Muscle of arm (tissue), 12 donors: ENCODE data around the gene EXOC4. TPM values are rescaled to one million over a fixed set of nuclear protein-coding genes. Genes with fewer than 3 reads are reported as not detected.
A peak's percentile ranks its signal among the peaks of the same experiment; 100 is the strongest.

Experiments used
- DNase-seq: peaks from one replicate; pipeline ENCODE4 v3.0.0-alpha.2; 2013
- polyA plus RNA-seq, 12 donors: library from polyadenylated mRNA; unstranded; fragments of 120-200 nt; gene quantifications; one replicate each; pipeline ENCODE4 v1.2.1, GENCODE V29; 2013; ENCODE audit not compliant: insufficient read length in 12 of 12

The EXOC4 gene
- polyA plus RNA-seq, 12 donors: 25.2 to 79.1 (median 55.5) TPM; not detected in 1

DNA sequence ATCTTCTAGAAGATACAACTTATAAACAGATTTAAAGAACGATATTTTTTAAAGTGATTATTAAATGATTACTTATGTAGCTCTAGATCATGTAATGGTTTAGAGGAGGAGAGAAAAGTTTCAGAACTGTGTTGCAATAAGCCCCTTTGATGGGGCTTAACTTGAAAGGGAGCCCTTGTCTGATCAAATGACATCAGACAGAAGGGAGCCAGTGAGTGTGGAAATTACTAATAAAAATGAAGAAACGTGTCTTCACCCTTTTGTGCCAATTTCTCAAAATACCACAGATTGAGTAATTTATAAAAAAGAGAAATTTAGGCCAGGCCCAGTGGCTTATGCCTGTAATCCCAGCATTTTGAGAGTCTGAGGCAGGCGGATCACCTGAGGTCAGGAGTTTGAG is 318.2 kb downstream of the EXOC4 start:
- DNase-seq: no peak

DNA sequence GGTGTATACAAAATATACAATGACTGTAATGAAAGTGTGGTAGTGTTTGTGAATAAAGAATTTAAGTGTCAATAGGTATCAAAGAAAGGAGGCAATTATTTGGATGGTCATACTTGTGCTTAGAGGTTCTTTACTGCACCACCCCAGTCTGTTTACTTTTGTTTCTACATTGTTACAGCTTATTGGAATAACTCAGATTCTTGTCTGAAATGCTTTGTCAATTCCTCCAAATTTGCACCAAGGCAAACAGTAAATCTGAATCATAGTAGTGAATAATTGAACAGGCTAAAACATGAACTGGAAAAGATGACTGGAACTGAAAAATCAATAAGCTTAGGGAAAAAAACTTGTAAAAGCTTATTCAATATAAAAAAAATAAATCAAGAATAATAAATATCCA is 319.2 kb downstream of the EXOC4 start:
- no peak for DNase-seq

DNA sequence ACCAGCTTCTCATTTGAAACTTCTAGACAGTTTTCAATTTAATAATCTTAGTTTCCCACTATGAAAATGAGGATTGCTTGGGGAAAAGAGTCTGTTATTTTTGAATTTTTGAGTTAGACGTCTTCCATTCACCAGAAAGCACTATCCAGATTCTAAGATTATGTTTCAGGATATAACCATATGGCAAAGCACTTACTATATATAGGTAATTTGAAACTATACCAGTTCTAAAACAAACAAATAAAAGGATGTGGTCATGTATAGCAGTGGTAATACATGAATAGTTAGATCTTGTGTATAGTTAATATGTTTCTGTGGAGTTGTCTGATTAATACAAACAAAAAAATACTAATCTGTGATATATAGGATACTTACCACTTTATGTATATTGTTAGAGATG is 320.0 kb downstream of the EXOC4 start:
- no peak for DNase-seq

DNA sequence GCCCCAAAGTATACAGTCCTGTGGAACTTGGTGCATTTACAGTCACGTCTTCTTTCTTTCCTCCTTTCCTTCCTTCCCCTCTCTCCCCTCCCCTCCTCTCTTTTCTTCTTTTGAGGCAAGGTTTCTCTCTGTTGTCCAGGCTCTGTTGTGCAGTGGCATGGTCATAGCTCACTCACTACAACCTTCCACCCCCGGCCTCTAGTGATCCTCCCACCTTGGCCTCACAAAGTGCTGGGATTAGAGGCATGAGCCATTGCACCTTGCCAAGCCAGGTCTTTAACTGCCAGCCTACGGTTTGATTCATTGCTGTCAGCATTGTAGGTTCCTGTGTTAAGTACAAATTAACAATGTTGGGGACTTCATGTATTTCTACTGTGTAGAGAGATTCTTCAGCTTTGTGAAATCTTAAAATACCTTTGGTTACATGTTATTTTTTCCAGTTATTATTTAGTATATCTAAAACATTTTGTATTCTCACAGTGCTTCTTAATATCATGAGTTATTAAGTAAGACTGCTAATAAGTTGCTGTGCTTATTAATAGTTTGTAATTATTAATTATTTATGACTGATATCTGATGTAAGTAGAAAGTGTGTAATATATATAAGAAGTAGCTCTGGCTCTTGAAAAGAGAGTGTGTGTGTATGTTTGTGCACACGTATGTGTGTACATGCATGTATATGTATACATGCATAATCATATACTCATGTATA is 320.8 kb downstream of the EXOC4 start:
- no peak for DNase-seq

DNA sequence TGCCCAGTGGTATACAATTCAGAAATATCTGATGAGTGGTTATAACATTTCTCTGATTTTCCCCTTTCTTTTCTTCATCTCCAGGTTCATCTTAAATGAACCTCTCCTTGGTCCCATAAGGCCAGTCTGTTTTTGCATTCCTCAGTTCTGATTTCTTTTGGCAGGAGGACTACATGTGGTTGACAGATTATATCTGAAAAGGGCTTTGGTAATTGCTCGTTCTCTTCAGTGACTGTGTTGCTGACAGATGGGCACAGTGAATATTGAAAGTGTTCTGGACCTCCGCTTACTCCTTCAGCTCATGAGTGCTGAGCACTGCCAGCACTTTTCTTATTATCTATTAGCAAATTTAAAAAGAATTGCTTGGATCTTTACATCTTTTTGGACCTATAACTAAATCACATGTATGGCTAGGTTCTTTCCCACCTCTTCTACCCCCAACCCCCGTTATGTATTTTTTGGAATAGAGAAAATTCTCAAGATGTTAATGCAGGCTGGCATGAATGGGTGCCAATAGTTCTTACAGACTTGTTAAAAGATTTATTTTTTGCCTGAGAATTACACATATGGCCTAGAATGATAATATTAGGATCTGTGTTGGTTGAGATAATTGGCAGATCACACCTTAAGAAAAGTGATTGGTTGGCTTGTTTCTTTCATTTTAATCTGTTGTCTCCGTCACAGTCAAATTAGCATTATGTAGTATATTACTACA is 323.0 kb downstream of the EXOC4 start:
- no peak for DNase-seq

DNA sequence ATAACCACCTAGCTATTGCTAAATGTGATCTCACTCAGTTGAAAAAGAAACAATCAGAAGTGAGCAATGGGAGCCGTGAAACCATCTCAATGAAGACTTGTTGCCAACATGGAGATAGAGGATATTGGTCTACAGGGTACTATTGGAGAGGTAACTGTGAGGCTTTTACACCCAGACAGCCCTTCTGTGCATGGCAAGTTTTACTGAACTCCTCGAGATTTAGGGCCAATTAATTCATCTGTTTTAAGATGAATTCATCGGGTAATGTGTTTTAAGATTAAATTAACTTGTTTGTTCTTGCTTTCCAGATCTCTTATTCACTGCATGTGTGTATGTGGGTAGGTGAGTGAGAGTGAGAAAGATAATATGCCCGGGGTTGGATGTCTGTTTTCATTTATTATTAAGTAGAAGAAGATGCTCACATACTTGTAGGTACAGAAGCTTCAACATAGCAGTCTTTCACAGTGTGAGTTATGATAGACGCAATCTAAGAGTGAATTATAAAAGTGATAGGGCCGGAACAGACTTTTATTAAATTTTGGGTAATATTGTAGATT is 323.8 kb downstream of the EXOC4 start:
- DNase-seq: no peak

DNA sequence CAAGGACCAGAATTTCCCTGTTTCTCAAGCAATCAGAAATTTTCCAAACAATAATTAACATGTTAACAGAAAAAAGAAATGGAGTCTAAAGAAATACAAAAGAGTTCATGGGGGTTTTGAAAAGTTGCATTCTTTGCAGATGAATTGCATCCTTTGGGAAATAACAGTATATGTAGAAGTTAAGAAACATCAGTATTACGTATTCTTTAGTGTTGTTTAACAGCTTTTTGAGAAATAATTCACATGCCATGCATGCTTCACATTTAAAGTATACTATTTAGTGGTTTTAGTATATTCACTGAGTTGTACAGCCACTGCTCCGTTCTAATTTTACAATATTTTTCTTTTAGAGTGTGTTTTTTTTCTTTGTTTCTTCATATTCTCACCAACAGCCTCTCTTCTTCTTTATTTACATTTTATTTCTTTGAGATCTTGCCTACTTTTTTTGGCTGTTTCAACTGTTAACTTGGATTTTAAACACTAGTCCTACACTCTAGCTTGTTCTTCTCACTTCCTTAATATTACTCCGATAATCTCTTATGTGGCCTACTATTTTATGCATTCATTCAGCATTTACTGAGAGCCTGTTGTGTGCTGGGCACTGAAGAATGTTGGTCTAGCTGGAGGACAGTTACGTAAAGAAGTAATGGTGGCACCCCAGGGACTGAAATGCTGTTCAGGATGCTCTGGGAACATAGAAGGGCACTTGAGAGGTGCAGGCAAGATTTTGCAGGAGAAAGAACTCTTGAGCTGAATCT is 330.1 kb downstream of the EXOC4 start:
- no peak for DNase-seq

DNA sequence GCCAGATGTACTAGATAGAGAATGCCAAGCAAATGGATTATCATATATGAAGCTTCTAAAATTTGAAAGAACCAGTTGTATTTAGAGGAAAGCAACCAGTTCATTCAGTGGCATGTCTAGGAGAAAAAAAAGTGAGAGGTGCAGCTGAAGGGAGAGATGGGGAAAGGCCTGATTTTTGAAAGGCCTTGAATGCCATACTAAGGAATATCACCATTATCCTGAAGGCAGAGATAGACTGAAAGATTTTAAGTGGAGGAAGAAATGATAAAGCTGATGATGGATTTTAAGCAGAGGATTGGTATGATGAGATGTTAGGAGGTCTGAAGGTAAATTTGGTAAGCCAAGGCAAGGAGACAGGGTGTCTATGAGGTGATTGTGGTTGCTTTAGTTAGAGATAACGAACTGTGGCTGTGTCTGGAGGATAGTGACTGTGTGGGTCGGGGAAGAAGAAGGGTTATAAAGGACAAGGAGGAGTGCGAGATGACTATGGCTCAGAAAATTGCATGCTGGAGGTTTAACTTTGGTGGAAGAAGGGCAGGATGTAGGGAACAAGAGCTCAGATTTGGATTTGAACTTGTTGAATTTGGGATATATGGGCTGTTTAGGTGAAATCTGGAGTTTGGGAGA is 330.8 kb downstream of the EXOC4 start:
- DNase-seq: no peak

DNA sequence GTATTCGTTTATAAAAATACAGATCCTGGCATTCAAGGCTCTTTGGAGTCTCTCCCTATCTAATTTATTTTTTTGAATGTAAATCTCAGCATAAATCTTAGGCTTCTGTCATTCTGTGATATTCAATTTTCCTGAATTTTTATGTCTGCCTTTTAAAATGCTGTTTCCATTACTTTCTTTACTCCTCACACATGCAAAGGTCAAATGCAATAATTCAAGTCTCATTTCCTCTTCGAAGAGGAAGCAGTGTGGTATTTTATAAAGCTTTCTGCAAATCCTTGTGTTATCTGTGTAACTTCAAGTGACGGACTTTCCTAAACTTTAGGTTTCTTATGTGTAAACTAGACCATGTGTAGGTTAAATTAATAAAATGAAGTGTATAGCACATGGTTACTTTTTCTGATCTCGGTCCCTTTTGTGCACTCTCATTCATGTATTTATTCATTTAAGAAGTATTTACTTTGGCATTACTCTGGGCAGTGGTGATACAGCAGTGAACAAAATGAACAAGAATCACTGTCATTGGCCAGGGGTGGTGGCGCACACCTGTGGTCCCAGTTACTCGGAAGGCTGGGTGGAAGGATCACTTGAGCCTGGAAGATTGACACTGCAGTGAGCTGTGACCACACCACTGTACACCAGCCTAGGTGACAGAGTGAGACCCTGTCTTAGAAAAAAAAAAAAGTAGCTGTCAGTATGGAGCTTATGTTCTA is 332.2 kb downstream of the EXOC4 start:
- no peak for DNase-seq

DNA sequence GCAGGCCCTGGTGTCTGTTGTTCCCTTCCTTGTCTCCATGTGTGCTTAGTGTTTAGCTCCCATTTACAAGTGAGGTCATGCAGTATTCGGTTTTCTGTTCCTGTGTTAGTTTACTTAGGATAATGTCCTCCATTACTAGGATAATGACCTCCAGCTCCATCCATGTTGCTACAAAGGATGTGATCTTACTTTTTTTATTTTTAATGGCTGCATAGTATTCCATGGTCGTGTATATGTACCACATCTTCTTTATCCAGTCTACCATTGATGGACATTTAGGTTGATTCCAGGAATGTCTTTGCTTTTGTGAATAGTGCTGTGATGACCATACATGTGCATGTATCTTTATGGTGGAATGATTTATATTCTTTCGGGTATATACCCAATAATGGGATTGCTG is 333.4 kb downstream of the EXOC4 start:
- DNase-seq: no peak

DNA sequence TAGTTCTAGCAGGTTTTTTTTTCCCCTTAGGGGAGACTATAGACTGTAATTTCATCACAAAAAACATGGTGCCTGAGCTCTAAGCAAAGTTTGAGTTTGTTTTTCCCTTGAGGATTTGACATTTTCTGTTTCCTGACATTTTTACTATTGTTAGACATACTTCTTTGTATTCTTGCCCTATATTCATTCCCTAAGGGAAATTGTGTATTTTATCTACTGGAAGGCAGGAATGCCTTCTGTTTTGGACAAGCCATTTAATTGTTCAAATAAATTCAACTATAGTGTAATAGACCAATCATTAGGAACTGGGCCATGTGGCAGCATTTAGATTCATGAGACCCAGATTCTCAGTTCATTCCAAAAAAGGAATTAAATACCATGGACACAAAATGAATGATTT is 335.0 kb downstream of the EXOC4 start:
- no peak for DNase-seq

DNA sequence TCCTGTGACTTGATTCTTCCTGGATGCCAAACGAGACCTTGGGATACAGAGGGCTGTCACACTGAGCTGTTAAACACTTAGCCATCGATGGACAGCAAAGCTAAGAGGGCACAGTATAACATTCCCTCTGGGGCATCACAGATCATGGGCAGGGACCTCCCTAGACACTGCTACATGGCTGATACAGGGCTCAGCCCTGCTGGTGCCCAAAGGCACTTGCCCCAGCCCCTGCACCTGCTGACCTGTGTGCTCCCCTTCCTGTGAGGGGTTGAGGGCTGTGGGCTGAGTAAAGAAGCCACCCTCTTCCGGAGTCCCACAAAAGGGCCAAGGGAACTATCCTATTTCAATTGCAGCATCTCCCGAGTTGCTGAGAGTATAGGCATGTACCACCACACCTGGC is 337.9 kb downstream of the EXOC4 start:
- DNase-seq: no peak

DNA sequence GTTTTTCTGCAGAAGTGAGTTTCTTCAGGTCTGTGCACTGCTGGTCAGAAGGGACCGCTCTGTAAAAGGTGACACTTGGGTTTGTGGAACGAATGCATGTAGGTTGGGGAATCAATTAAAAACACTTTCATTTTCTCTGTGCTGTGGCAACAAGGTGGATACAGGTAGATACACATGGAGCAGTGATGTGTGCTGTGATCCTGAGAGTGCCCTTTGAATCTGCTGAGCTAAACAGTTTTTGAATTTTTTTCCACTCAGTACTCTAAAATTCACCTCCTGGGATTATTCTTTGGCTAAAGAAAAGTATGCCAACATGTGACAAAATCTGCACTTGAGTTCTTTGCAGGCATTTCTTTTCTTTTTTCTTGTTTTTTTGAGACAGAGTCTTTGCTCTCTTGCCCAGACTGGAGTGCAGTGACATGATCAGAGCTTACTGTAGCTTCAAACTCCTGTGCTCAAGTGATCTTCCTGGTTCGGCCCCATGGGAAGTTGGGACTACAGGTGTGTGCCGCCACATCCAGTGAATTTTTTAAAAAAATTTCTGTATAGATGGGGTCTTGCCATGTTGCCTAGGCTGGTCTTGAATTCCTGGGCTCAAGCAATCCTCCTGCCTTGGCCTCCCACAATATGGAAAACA is 338.9 kb downstream of the EXOC4 start:
- no peak for DNase-seq

DNA sequence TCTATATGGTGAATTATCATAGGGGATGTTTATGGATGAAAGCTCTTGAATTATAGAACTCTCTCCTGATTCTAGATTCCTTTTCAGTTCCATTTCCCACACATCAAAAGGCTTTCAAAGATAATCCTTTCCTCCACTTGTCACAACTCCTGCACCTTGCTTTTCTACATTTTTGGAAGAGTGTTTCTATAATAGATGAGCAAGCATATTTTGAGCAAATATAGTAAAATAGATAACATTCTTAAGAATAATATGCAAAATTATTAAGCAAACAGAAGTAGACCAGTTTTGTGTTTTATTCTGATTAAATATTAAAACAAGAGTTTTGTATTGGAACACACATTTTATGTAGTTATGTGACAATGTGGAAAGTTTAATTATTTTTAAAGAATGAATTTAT is 340.7 kb downstream of the EXOC4 start:
- no peak for DNase-seq

DNA sequence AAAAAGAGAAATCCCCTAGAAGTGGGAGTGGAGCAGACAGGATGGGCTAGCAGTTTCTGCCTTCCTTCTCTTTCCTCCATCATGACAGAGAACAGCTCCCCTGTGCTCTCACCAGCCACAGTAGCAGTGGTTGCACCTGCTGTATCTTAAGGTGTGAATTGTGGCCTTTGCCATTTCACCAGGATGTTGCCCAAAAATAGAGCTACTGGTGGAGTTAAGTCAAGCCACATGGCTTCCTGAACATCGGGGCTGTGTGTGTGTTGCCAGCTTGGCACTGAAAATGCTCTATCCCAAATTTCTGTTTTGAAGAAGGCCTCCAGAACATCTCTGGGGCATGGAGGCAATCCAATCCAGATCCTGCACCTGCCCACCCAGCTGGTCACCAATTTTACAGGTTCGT is 348.7 kb downstream of the EXOC4 start:
- DNase-seq: no peak

DNA sequence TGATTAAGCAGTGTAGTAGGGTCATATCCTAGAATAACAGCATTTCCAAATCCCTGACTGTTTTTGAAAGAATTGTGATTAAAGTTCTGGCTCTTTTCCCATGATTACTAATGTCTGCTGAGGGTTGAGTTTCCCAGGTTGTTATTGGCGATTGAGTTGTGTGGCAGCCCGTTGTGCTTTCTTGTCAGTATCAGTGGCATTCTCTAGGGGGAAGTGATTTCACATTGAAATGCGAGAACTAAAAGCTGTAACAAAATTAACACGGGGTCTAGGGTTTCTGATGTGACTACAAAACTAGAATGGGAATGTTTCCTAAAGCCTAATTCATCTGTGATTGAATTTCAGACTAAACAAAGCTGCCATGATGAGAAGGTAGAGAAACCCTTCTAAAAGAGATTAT is 349.4 kb downstream of the EXOC4 start:
- DNase-seq: no peak

DNA sequence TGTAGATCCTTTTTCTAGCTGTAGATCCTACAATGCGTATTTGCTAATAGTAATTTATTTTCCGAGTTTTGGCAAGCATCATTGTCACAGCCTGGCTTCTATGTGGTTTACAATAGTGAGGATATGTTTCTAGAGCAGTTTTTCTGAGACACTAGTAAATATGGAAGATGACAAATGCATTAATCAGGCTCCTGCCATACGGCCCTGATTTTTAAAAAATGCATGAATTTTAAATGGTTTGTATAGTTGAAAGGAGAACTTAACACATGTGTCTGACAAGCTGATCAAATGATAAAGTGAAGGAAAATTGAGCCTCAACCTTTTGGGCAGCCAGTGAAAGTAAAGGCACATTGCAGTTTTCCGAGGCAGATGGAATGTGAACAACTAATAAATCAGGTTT is 354.1 kb downstream of the EXOC4 start:
- DNase-seq: no peak

DNA sequence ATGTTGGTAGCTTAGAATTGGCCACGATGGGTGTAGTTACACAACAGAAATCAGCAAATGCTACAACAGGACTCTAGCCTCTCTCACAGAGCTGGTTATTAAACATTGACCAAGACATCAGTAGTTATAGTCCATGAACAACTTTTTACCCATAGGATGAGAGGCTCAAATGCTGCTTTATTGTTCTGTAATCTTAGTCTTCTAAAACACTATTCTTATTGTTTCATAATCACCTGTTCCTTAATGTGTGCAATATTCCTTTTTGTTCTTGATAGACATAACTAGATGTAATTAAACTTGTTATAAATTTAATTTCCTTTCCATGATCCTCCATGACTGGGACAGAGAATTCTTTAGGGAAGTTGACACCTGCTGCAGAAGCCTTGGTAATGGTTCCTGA is 356.9 kb downstream of the EXOC4 start:
- no peak for DNase-seq

DNA sequence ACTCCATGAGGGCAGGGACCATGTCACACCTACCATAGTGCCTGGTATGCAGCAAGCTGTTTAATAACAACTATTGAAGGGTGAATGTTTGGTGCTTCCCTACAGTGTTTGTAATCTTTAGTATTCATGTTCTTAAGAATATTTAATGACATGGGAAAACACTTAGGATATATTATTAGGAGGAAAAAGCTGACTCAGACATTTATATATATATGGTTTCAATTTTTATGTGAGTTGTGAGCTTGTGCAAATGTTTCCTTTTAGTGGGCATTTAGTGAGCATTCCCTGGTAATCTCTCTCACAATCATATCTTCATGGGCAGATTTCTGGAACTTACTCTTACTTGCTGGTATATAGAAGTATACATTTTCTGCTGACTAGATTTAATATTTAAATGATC is 359.1 kb downstream of the EXOC4 start:
- no peak for DNase-seq

DNA sequence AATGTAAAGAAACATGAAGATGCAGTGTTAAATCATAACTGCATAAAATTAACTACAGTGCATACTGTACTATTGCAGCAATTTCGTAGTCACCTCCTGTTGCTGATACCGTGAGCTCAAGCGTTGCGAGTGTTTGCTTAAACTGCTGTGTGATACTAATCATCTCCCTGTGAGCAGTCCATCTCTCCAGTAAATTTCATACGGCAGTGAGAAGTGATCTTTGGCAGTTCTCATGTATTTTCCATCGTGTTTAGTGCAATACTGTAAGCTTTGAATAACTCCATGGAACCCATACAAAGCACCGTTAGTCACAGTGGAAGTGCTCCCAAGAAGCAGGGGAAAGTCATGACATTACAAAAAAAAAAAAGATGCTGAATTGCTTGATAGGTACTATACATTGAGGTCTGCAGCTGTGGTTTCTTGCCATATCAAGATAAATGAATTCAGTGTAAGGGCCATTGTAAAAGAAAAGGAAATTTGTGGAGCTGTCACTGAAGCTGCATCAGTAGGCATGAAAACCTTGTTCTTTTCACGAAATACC is 360.4 kb downstream of the EXOC4 start:
- peak; percentile 13 for DNase-seq

DNA sequence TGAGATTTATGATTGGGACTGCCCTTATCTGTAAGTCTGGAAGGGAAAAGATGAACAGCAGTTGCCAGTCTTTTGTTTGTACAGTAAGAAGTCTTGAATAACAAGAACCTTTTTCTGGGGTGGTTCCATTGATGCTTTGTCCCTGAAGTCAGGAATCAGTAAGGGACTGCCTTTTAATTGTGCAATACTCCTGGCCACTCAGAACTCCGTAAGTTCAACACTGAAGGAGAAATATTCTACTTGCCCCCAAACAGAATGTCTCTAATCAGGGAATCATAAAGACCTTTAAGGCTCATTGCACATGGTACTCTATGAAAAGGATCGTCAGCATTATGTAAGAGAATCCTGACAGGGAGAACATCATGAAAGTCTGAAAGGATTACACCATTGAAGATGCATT is 361.4 kb downstream of the EXOC4 start:
- no peak for DNase-seq
